ENCODE measurements around the gene PPP1CB.

PPP1CB gene

GRCh38 chr2:28746429-28747111 lies 5.1 kb upstream of the PPP1CB start:
- Histone ChIP-seq H3K27me3 (replicated peaks; ENCODE audit: control insufficient read depth, insufficient read depth, low read length) (no peaks in the 10 kb centered on the region), H3K9ac (ENCODE audit: low read length) (no peak overlapping the region), H3K9me3 (ENCODE audit: control insufficient read depth, low read length) (no peaks in the 10 kb centered on the region), H3K4me3 (ENCODE audit: low read length) (no peak overlapping the region), H3K36me3 (ENCODE audit: control insufficient read depth, insufficient read depth, low read length, severe bottlenecking) (no peaks in the 10 kb centered on the region), H3K4me1 (ENCODE audit: control insufficient read depth, insufficient read depth, low read length) (peaks cover 8% of the 10 kb centered on the region)
- DNase-seq (ENCODE audit: low read depth): no peak

- Histone ChIP-seq H3K36me3 (ENCODE audit: control insufficient read depth, insufficient read depth, low read length, severe bottlenecking) (no peaks in the 10 kb centered on the region), H3K27me3 (replicated peaks; ENCODE audit: control insufficient read depth, insufficient read depth, low read length) (no peaks in the 10 kb centered on the region), H3K9ac (ENCODE audit: low read length) (no peak overlapping the region), H3K9me3 (ENCODE audit: control insufficient read depth, low read length) (no peaks in the 10 kb centered on the region), H3K4me1 (ENCODE audit: control insufficient read depth, insufficient read depth, low read length) (peaks cover 8% of the 10 kb centered on the region), H3K4me3 (ENCODE audit: low read length) (no peak overlapping the region)
- DNase-seq (ENCODE audit: low read depth): no peak
These were observed 3.9 kb upstream of the PPP1CB start for GRCh38 chr2:28747714-28748113.

- Histone ChIP-seq H3K4me3 (ENCODE audit: low read length) (no peak overlapping the region), H3K4me1 (ENCODE audit: control insufficient read depth, insufficient read depth, low read length) (peaks cover 8% of the 10 kb centered on the region), H3K9ac (ENCODE audit: low read length) (no peak overlapping the region), H3K36me3 (ENCODE audit: control insufficient read depth, insufficient read depth, low read length, severe bottlenecking) (no peaks in the 10 kb centered on the region), H3K27me3 (replicated peaks; ENCODE audit: control insufficient read depth, insufficient read depth, low read length) (no peaks in the 10 kb centered on the region), H3K9me3 (ENCODE audit: control insufficient read depth, low read length) (no peaks in the 10 kb centered on the region)
- DNase-seq (ENCODE audit: low read depth): no peak
These were observed 3.5 kb upstream of the PPP1CB start for GRCh38 chr2:28748176-28748575.

GRCh38 chr2:28748941-28749340 lies 2.7 kb upstream of the PPP1CB start:
- no peak for DNase-seq (ENCODE audit: low read depth)
- Histone ChIP-seq H3K27me3 (replicated peaks; ENCODE audit: control insufficient read depth, insufficient read depth, low read length) (no peaks in the 10 kb centered on the region), H3K9me3 (ENCODE audit: control insufficient read depth, low read length) (no peaks in the 10 kb centered on the region), H3K9ac (ENCODE audit: low read length) (no peak overlapping the region), H3K4me1 (ENCODE audit: control insufficient read depth, insufficient read depth, low read length) (peaks cover 8% of the 10 kb centered on the region), H3K4me3 (ENCODE audit: low read length) (no peak overlapping the region), H3K36me3 (ENCODE audit: control insufficient read depth, insufficient read depth, low read length, severe bottlenecking) (no peaks in the 10 kb centered on the region)

GRCh38 chr2:28749526-28749925 lies 2.1 kb upstream of the PPP1CB start:
- H3K9me3 ChIP-seq (ENCODE audit: control insufficient read depth, low read length): no peaks in the 10 kb centered on the region

GRCh38 chr2:28750316-28751251 lies 1.0 kb upstream of the PPP1CB start:
- peak; percentile 75 for DNase-seq (ENCODE audit: low read depth)
- Histone ChIP-seq H3K4me3 (ENCODE audit: low read length) (peak overlapping the region; percentile 98), H3K27me3 (replicated peaks; ENCODE audit: control insufficient read depth, insufficient read depth, low read length) (no peaks in the 10 kb centered on the region), H3K9me3 (ENCODE audit: control insufficient read depth, low read length) (no peaks in the 10 kb centered on the region), H3K36me3 (ENCODE audit: control insufficient read depth, insufficient read depth, low read length, severe bottlenecking) (no peaks in the 10 kb centered on the region), H3K9ac (ENCODE audit: low read length) (peak overlapping the region; percentile 96), H3K4me1 (ENCODE audit: control insufficient read depth, insufficient read depth, low read length) (peaks cover 23% of the 10 kb centered on the region)

More at GRCh38 chr2:28749526-28749925, 2.1 kb upstream of the PPP1CB start:
- no peak for DNase-seq (ENCODE audit: low read depth)
- H3K4me3 ChIP-seq (ENCODE audit: low read length): no peak overlapping the region
- peaks cover 12% of the 10 kb centered on the region for H3K4me1 ChIP-seq (ENCODE audit: control insufficient read depth, insufficient read depth, low read length)
- H3K36me3 ChIP-seq (ENCODE audit: control insufficient read depth, insufficient read depth, low read length, severe bottlenecking): no peaks in the 10 kb centered on the region
- no peaks in the 10 kb centered on the region for H3K27me3 ChIP-seq (replicated peaks; ENCODE audit: control insufficient read depth, insufficient read depth, low read length)
- H3K9ac ChIP-seq (ENCODE audit: low read length): no peak overlapping the region

- peak; percentile 57 for DNase-seq (ENCODE audit: low read depth)
- Histone ChIP-seq H3K27me3 (replicated peaks; ENCODE audit: control insufficient read depth, insufficient read depth, low read length) (no peaks in the 10 kb centered on the region), H3K9me3 (ENCODE audit: control insufficient read depth, low read length) (no peaks in the 10 kb centered on the region), H3K36me3 (ENCODE audit: control insufficient read depth, insufficient read depth, low read length, severe bottlenecking) (no peaks in the 10 kb centered on the region), H3K4me1 (ENCODE audit: control insufficient read depth, insufficient read depth, low read length) (peaks cover 35% of the 10 kb centered on the region), H3K9ac (ENCODE audit: low read length) (peak overlapping the region; percentile 96), H3K4me3 (ENCODE audit: low read length) (peak overlapping the region; percentile 98)
These were observed 463 bp downstream of the PPP1CB start for GRCh38 chr2:28751956-28752630.

- peak; percentile 37 for DNase-seq (ENCODE audit: low read depth)
- Histone ChIP-seq H3K4me1 (ENCODE audit: control insufficient read depth, insufficient read depth, low read length) (peaks cover 41% of the 10 kb centered on the region), H3K36me3 (ENCODE audit: control insufficient read depth, insufficient read depth, low read length, severe bottlenecking) (no peaks in the 10 kb centered on the region), H3K4me3 (ENCODE audit: low read length) (peak overlapping the region; percentile 98), H3K9ac (ENCODE audit: low read length) (peak overlapping the region; percentile 96), H3K9me3 (ENCODE audit: control insufficient read depth, low read length) (no peaks in the 10 kb centered on the region), H3K27me3 (replicated peaks; ENCODE audit: control insufficient read depth, insufficient read depth, low read length) (no peaks in the 10 kb centered on the region)
These were observed 1.2 kb downstream of the PPP1CB start for GRCh38 chr2:28752631-28753376.

- H3K36me3 ChIP-seq (ENCODE audit: control insufficient read depth, insufficient read depth, low read length, severe bottlenecking): no peaks in the 10 kb centered on the region
- peak; percentile 49 for DNase-seq (ENCODE audit: low read depth)
- peak overlapping the region; percentile 51 for H3K9ac ChIP-seq (ENCODE audit: low read length)
- H3K27me3 ChIP-seq (replicated peaks; ENCODE audit: control insufficient read depth, insufficient read depth, low read length): no peaks in the 10 kb centered on the region
- peaks cover 41% of the 10 kb centered on the region for H3K4me1 ChIP-seq (ENCODE audit: control insufficient read depth, insufficient read depth, low read length)
- no peaks in the 10 kb centered on the region for H3K9me3 ChIP-seq (ENCODE audit: control insufficient read depth, low read length)
- H3K4me3 ChIP-seq (ENCODE audit: low read length): peak overlapping the region; percentile 98
These were observed 2.7 kb downstream of the PPP1CB start for GRCh38 chr2:28754321-28754720.

GRCh38 chr2:28755421-28755820 lies 3.8 kb downstream of the PPP1CB start:
- peak overlapping the region; percentile 3 for H3K9ac ChIP-seq (ENCODE audit: low read length)
- peaks cover 38% of the 10 kb centered on the region for H3K4me1 ChIP-seq (ENCODE audit: control insufficient read depth, insufficient read depth, low read length)
- peak overlapping the region; percentile 98 for H3K4me3 ChIP-seq (ENCODE audit: low read length)
- H3K36me3 ChIP-seq (ENCODE audit: control insufficient read depth, insufficient read depth, low read length, severe bottlenecking): peaks cover 9% of the 10 kb centered on the region
- no peaks in the 10 kb centered on the region for H3K9me3 ChIP-seq (ENCODE audit: control insufficient read depth, low read length)
- DNase-seq (ENCODE audit: low read depth): peak; percentile 39
- no peaks in the 10 kb centered on the region for H3K27me3 ChIP-seq (replicated peaks; ENCODE audit: control insufficient read depth, insufficient read depth, low read length)

Data from adipocyte (in vitro differentiated cells).